IMR-90 (cell line): ENCODE results near the gene SCAMP4. TPM values are rescaled to one million over a fixed set of nuclear protein-coding genes. Genes with fewer than 3 reads are reported as not detected.

ENCODE experiments used
- ATAC-seq: fragments of 200-7000 bp; cut with Tn5 transposase; 2 replicates; pipeline ENCODE4 v1.9.1; 2020; ENCODE audit warnings: low read depth, mild to moderate bottlenecking, moderate library complexity
- BruUV-seq: library from RNA; stranded (reverse); fragments of 400-500 nt; replicated peaks from 2 replicates; lab custom pipeline; 2021; lab: Mats Ljungman, UMichigan
- CTCF ChIA-PET: fragments of 300-600 bp; formaldehyde crosslinking; extraction: SDS; loops from one replicate; lab custom pipeline; 2021; ENCODE audit warnings: antibody characterized with exemption; lab: Yijun Ruan, JAX
- POLR2A ChIA-PET: fragments of 300-600 bp; sonication (Branson Sonifier 250); formaldehyde crosslinking; loops from one replicate; lab custom pipeline; 2022; ENCODE audit warnings: antibody characterized with exemption; ENCODE audit not compliant: unreplicated experiment; lab: Charles Lee
- DNase-seq: peaks from one replicate; pipeline ENCODE4 v3.0.0; 2013
- H2AFZ ChIP-seq: replicated peaks from 2 replicates; pipeline ENCODE3; 2013; ENCODE audit warnings: low read length, mild to moderate bottlenecking; ENCODE audit not compliant: poor library complexity
- H2AK5ac ChIP-seq: 2 replicates; pipeline ENCODE4 v1.6.1; 2013; ENCODE audit warnings: low read depth, low read length, inconsistent platforms
- H2AK9ac ChIP-seq: replicated peaks from 2 replicates; pipeline ENCODE3; 2013; ENCODE audit warnings: mild to moderate bottlenecking, low read depth, low read length, moderate library complexity; ENCODE audit not compliant: poor library complexity
- H2BK120ac ChIP-seq: 2 replicates; pipeline ENCODE4 v1.6.1; 2013; ENCODE audit warnings: low read depth, low read length, inconsistent platforms
- H2BK15ac ChIP-seq: 3 replicates; pipeline ENCODE4 v1.6.1; 2013; ENCODE audit warnings: low read depth, low read length, inconsistent platforms
- H2BK20ac ChIP-seq: 2 replicates; pipeline ENCODE4 v1.6.1; 2013; ENCODE audit warnings: low read depth, mild to moderate bottlenecking, inconsistent platforms, low read length, moderate library complexity
- H2BK5ac ChIP-seq: 2 replicates; pipeline ENCODE4 v1.6.1; 2013; ENCODE audit warnings: mild to moderate bottlenecking, low read depth, low read length, inconsistent platforms; ENCODE audit not compliant: poor library complexity, severe bottlenecking
- H3K14ac ChIP-seq: replicated peaks from 2 replicates; pipeline ENCODE4 v1.6.1; 2013; ENCODE audit warnings: low read depth, low read length, inconsistent platforms
- H3K18ac ChIP-seq: 2 replicates; pipeline ENCODE4 v1.6.1; 2013; ENCODE audit warnings: low read depth, low read length, control low read depth
- H3K23ac ChIP-seq: 2 replicates; pipeline ENCODE4 v1.6.1; 2013; ENCODE audit warnings: low read depth, low read length, inconsistent platforms
- H3K27ac ChIP-seq: 2 replicates; pipeline ENCODE4 v1.5.1; 2013; ENCODE audit warnings: mild to moderate bottlenecking, control low read depth, low read length; ENCODE audit not compliant: insufficient read depth
- H3K27me3 ChIP-seq: 2 replicates; pipeline ENCODE4 v1.6.1; 2013; ENCODE audit warnings: low read length; ENCODE audit not compliant: control insufficient read depth, insufficient read depth
- H3K36me3 ChIP-seq: 2 replicates; pipeline ENCODE4 v1.6.1; 2013; ENCODE audit warnings: low read length, mixed read lengths; ENCODE audit not compliant: control insufficient read depth, insufficient read depth
- H3K4ac ChIP-seq: 2 replicates; pipeline ENCODE4 v1.6.1; 2013; ENCODE audit warnings: low read depth, low read length, inconsistent platforms
- H3K4me1 ChIP-seq: 2 replicates; pipeline ENCODE4 v1.6.1; 2013; ENCODE audit warnings: low read length, mixed read lengths; ENCODE audit not compliant: control insufficient read depth, insufficient read depth
- H3K4me2 ChIP-seq: 2 replicates; pipeline ENCODE4 v1.6.1; 2013; ENCODE audit warnings: low read depth, mild to moderate bottlenecking, control low read depth, low read length, moderate library complexity
- H3K4me3 ChIP-seq: 2 replicates; pipeline ENCODE4 v1.5.1; 2013; ENCODE audit warnings: low read depth, mild to moderate bottlenecking, control low read depth, low read length, moderate library complexity; ENCODE audit not compliant: insufficient read depth
- H3K56ac ChIP-seq: 2 replicates; pipeline ENCODE4 v1.6.1; 2013; ENCODE audit warnings: low read length, inconsistent platforms; ENCODE audit not compliant: insufficient read depth; ENCODE audit errors: extremely low read depth
- H3K79me1 ChIP-seq, 2 experiments: 2 replicates each; pipeline ENCODE4 v1.6.1; 2013; ENCODE audit warnings: low read length in 2 of 2, inconsistent platforms in 1 of 2, low read depth in 1 of 2
- H3K9ac ChIP-seq: 2 replicates; pipeline ENCODE4 v1.6.1; 2013; ENCODE audit warnings: low read depth, low read length, control low read depth
- H3K9me1 ChIP-seq: 2 replicates; pipeline ENCODE4 v1.6.1; 2013; ENCODE audit warnings: low read length, inconsistent platforms; ENCODE audit not compliant: insufficient read depth
- H3K9me3 ChIP-seq: 2 replicates; pipeline ENCODE4 v1.6.1; 2013; ENCODE audit warnings: low read length; ENCODE audit not compliant: control insufficient read depth, insufficient read depth
- H4K20me1 ChIP-seq: 2 replicates; pipeline ENCODE4 v1.6.1; 2013; ENCODE audit warnings: low read length, inconsistent platforms; ENCODE audit not compliant: insufficient read depth
- H4K5ac ChIP-seq: 2 replicates; pipeline ENCODE4 v1.6.1; 2013; ENCODE audit warnings: mild to moderate bottlenecking, low read depth, low read length, control low read depth
- H4K8ac ChIP-seq, 2 experiments: 2 replicates each; pipeline ENCODE4 v1.6.1; 2013; ENCODE audit warnings: low read depth in 2 of 2, low read length in 2 of 2, control low read depth in 1 of 2, inconsistent platforms in 1 of 2
- H4K91ac ChIP-seq: 2 replicates; pipeline ENCODE4 v1.6.1; 2013; ENCODE audit warnings: low read depth, low read length, inconsistent platforms; ENCODE audit not compliant: insufficient read depth
- BHLHE40 ChIP-seq: fragments of 150-350 bp; IDR thresholded peaks from 2 replicates; pipeline ENCODE4 v1.6.1; 2016; ENCODE audit warnings: mild to moderate bottlenecking, low read depth, low read length
- CEBPB ChIP-seq: IDR thresholded peaks from 2 replicates; pipeline ENCODE4 v1.6.1; 2012; ENCODE audit warnings: low read depth, low read length, improper control_type of control experiment
- CHD1 ChIP-seq: IDR thresholded peaks from 2 replicates; pipeline ENCODE4 v1.6.1; 2012; ENCODE audit warnings: low read depth, low read length, improper control_type of control experiment
- FOS ChIP-seq: fragments of 150-350 bp; IDR thresholded peaks from 2 replicates; pipeline ENCODE4 v1.6.1; 2016; ENCODE audit warnings: low read depth, low read length
- MAFK ChIP-seq: IDR thresholded peaks from 2 replicates; pipeline ENCODE4 v1.6.1; 2012; ENCODE audit warnings: low read depth, low read length, improper control_type of control experiment
- MAZ ChIP-seq: IDR thresholded peaks from 2 replicates; pipeline ENCODE4 v1.6.1; 2012; ENCODE audit warnings: low read depth, mild to moderate bottlenecking, low read length, improper control_type of control experiment, moderate library complexity, borderline replicate concordance
- MXI1 ChIP-seq: IDR thresholded peaks from 2 replicates; pipeline ENCODE4 v1.6.1; 2012; ENCODE audit warnings: low read depth, mild to moderate bottlenecking, low read length, moderate library complexity, borderline replicate concordance
- NFE2L2 ChIP-seq: fragments of 150-350 bp; IDR thresholded peaks from 2 replicates; pipeline ENCODE4 v1.6.1; 2016; ENCODE audit warnings: low read depth, mild to moderate bottlenecking, low read length
- POLR2A ChIP-seq: IDR thresholded peaks from 2 replicates; pipeline ENCODE4 v1.6.1; 2012; ENCODE audit warnings: mild to moderate bottlenecking, low read depth, low read length
- RAD21 ChIP-seq: IDR thresholded peaks from 2 replicates; pipeline ENCODE4 v1.6.1; 2012; ENCODE audit warnings: low read length, improper control_type of control experiment
- RCOR1 ChIP-seq: IDR thresholded peaks from 2 replicates; pipeline ENCODE4 v1.6.1; 2012; ENCODE audit warnings: mild to moderate bottlenecking, low read length, improper control_type of control experiment; ENCODE audit not compliant: insufficient replicate concordance
- RFX5 ChIP-seq: IDR thresholded peaks from 2 replicates; pipeline ENCODE4 v1.8.0; 2012; ENCODE audit warnings: low read depth, mild to moderate bottlenecking, low read length, moderate library complexity
- SMC3 ChIP-seq: fragments of 150-350 bp; IDR thresholded peaks from 2 replicates; pipeline ENCODE4 v1.6.1; 2016; ENCODE audit warnings: low read depth, mild to moderate bottlenecking, antibody characterized with exemption, low read length, moderate library complexity
- WGBS, 2 experiments: methylation state at CpG; one replicate each; pipeline versions ENCODE4 v1.1.5 to v1.1.7; 2013; ENCODE audit warnings: missing lambda C conversion rate in 2 of 2; ENCODE audit not compliant: insufficient read length in 1 of 2; ENCODE audit errors: extremely low coverage in 2 of 2; 5-methylcytosine and 5-hydroxymethylcytosine counted together
- dilution Hi-C: fragments of 300-500 bp; cut with HindIII; formaldehyde crosslinking; loops from one replicate; pipeline ENCODE4 v1.14.3; 2018; ENCODE audit warnings: low sequenced_read_pairs; ENCODE audit not compliant: unreplicated experiment
- in situ Hi-C: fragments of 300-500 bp; cut with MboI; formaldehyde crosslinking; loops from 3 replicates; pipeline ENCODE4 v1.14.3; 2019; ENCODE audit warnings: low sequenced_read_pairs, inconsistent platforms, mixed read lengths
- intact Hi-C: fragments of 100-400 bp; cut with micrococcal nuclease; formaldehyde crosslinking; loops from 2 replicates; pipeline ENCODE4 v1.10.0; 2022
- polyA plus RNA-seq, 3 experiments: library from polyadenylated mRNA; depleted of rRNA; stranded (reverse); fragments of >200 nt; gene quantifications; 2 replicates each; pipeline ENCODE4 v1.2.3, GENCODE V29; 2012; ENCODE audit warnings: low replicate concordance in 1 of 3
- total RNA-seq: library from RNA; depleted of rRNA; stranded (reverse); fragments of >200 nt; gene quantifications from 2 replicates; pipeline ENCODE4 v1.2.3, GENCODE V29; 2012
- TF ChIP-seq, protein P1 (sequence below): conservative IDR thresholded peaks from 2 replicates; pipeline ENCODE4 v1.5.1; 2012; ENCODE audit warnings: mild to moderate bottlenecking, low read depth, low read length, improper control_type of control experiment
- TF ChIP-seq, protein P2 (sequence below): fragments of 150-350 bp; IDR thresholded peaks from 2 replicates; pipeline ENCODE4 v1.6.1; 2016; ENCODE audit warnings: low read depth, mild to moderate bottlenecking, low read length, moderate library complexity, borderline replicate concordance
- TF ChIP-seq, protein P3 (sequence below): fragments of 150-350 bp; IDR thresholded peaks from 2 replicates; pipeline ENCODE4 v1.6.1; 2017; ENCODE audit warnings: mild to moderate bottlenecking, antibody characterized with exemption, low read length, low read depth

Gene SCAMP4
- total and polyA plus RNA-seq, 2 of the 4 experiments (the other 2 are of a cell fraction): 16.1 to 28.1 TPM

DNA sequence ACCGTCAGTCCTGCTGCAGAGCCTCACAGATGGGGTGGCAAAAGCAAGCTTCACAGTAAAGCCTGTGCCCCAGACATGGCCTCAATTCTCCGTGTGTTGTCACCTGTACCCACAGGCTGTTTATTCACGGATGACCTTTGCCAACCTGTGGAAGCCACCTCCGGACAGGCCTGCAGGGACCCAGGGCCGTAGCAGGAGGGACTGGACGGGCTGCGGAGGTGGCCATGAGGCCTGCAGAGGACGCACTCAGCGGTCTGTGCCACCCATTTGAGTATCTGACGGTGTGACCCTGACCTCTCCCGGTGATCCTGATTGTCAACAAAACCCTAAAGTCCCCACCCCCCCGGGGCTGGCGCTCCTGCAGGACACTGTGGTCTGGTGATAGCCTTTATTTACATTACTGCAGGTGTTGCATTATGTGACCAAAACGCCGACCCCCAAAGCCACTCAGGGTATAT, 34.0 kb upstream of the SCAMP4 start:
- H2BK15ac ChIP-seq: no peak overlapping the region
- BruUV-seq: no TSS peak
- intact Hi-C loops: no loop called here
- H2AK5ac ChIP-seq: no peak overlapping the region
- no peak overlapping the region for H4K8ac ChIP-seq
- peaks cover 18% of the 10 kb centered on the region for H3K36me3 ChIP-seq
- H3K9ac ChIP-seq: no peak overlapping the region
- 84% methylated on average over 3 of the region's 15 CpGs; no CpG with 5 or more reads in 1 of the 2 experiments for WGBS, 2 experiments
- no peak overlapping the region for H3K4ac ChIP-seq
- no peak overlapping the region for H2BK120ac ChIP-seq
- in situ Hi-C loops: no loop called here
- dilution Hi-C loops: no loop called here
- H3K79me1 ChIP-seq: peaks cover 8 to 49% of the 10 kb centered on the region in 2 experiments
- H3K4me2 ChIP-seq: no peak overlapping the region
- H3K14ac ChIP-seq: no peak overlapping the region
- no peaks in the 10 kb centered on the region for H3K9me3 ChIP-seq
- no peak overlapping the region for H3K18ac ChIP-seq
- TF ChIP-seq, protein P1, sequence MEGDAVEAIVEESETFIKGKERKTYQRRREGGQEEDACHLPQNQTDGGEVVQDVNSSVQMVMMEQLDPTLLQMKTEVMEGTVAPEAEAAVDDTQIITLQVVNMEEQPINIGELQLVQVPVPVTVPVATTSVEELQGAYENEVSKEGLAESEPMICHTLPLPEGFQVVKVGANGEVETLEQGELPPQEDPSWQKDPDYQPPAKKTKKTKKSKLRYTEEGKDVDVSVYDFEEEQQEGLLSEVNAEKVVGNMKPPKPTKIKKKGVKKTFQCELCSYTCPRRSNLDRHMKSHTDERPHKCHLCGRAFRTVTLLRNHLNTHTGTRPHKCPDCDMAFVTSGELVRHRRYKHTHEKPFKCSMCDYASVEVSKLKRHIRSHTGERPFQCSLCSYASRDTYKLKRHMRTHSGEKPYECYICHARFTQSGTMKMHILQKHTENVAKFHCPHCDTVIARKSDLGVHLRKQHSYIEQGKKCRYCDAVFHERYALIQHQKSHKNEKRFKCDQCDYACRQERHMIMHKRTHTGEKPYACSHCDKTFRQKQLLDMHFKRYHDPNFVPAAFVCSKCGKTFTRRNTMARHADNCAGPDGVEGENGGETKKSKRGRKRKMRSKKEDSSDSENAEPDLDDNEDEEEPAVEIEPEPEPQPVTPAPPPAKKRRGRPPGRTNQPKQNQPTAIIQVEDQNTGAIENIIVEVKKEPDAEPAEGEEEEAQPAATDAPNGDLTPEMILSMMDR: no peak
- TF ChIP-seq SMC3 (no peak), BHLHE40 (no peak), MXI1 (no peak), RFX5 (no peak), FOS (no peak), MAFK (no peak), CEBPB (no peak), POLR2A (no peak), MAZ (no peak), RAD21 (no peak), CHD1 (no peak), NFE2L2 (no peak), RCOR1 (no peak)
- TF ChIP-seq, protein P2, sequence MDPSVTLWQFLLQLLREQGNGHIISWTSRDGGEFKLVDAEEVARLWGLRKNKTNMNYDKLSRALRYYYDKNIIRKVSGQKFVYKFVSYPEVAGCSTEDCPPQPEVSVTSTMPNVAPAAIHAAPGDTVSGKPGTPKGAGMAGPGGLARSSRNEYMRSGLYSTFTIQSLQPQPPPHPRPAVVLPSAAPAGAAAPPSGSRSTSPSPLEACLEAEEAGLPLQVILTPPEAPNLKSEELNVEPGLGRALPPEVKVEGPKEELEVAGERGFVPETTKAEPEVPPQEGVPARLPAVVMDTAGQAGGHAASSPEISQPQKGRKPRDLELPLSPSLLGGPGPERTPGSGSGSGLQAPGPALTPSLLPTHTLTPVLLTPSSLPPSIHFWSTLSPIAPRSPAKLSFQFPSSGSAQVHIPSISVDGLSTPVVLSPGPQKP: no peak
- TF ChIP-seq, protein P3, sequence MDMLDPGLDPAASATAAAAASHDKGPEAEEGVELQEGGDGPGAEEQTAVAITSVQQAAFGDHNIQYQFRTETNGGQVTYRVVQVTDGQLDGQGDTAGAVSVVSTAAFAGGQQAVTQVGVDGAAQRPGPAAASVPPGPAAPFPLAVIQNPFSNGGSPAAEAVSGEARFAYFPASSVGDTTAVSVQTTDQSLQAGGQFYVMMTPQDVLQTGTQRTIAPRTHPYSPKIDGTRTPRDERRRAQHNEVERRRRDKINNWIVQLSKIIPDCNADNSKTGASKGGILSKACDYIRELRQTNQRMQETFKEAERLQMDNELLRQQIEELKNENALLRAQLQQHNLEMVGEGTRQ: no peak
- no peaks in the 10 kb centered on the region for H3K27me3 ChIP-seq
- peaks cover 38% of the 10 kb centered on the region for H4K20me1 ChIP-seq
- H2AK9ac ChIP-seq: no peak overlapping the region
- no peak overlapping the region for H3K23ac ChIP-seq
- no peak overlapping the region for H3K4me3 ChIP-seq
- DNase-seq (no peak), ATAC-seq (no peak)
- H4K91ac ChIP-seq: no peak overlapping the region
- H3K9me1 ChIP-seq: 0 out of 2 replicates have a peak, but pooled peaks cover 2% of the 10 kb centered on the region
- no peak overlapping the region for H2BK5ac ChIP-seq
- H2AFZ ChIP-seq: no peak overlapping the region
- peaks cover 7% of the 10 kb centered on the region for H3K4me1 ChIP-seq
- no peak overlapping the region for H3K56ac ChIP-seq
- ChIA-PET POLR2A (no interaction called here), CTCF (no interaction called here)
- H4K5ac ChIP-seq: no peak overlapping the region
- no peak overlapping the region for H3K27ac ChIP-seq
- no peak overlapping the region for H2BK20ac ChIP-seq
